Ishikawa (cell line): ENCODE results near the gene TAF10.

Experiments used
- CREB1 ChIP-seq: IDR thresholded peaks from 2 replicates; pipeline ENCODE4 v1.6.1; 2012; ENCODE audit warnings: low read depth
- EGR1 ChIP-seq: IDR thresholded peaks from 2 replicates; pipeline ENCODE4 v1.6.1; 2012
- EP300 ChIP-seq: IDR thresholded peaks from 2 replicates; pipeline ENCODE4 v1.6.1; 2012; ENCODE audit warnings: borderline replicate concordance
- FOXM1 ChIP-seq: IDR thresholded peaks from 2 replicates; pipeline ENCODE4 v1.6.1; 2012; ENCODE audit warnings: low read depth, borderline replicate concordance
- NFIC ChIP-seq: IDR thresholded peaks from 2 replicates; pipeline ENCODE4 v1.6.1; 2012
- RAD21 ChIP-seq: IDR thresholded peaks from 2 replicates; pipeline ENCODE4 v1.6.1; 2012; ENCODE audit warnings: low read depth
- TAF1 ChIP-seq: IDR thresholded peaks from 2 replicates; pipeline ENCODE4 v1.6.1; 2012; ENCODE audit warnings: low read depth, mild to moderate bottlenecking
- TCF12 ChIP-seq: IDR thresholded peaks from 2 replicates; pipeline ENCODE4 v1.6.1; 2012; ENCODE audit warnings: low read depth
- TEAD4 ChIP-seq: IDR thresholded peaks from 2 replicates; pipeline ENCODE4 v1.6.1; 2012
- YY1 ChIP-seq: IDR thresholded peaks from 2 replicates; pipeline ENCODE4 v1.6.1; 2012; ENCODE audit warnings: low read depth
- TF ChIP-seq, protein P1 (sequence below): IDR thresholded peaks from 2 replicates; pipeline ENCODE4 v1.6.1; 2012

GRCh38 chr11:6563667-6564066 is 48.3 kb downstream of the TAF10 start:
- TF ChIP-seq NFIC (no peak), CREB1 (no peak), EP300 (no peak), EGR1 (no peak), YY1 (no peak), TAF1 (no peak), FOXM1 (no peak), TCF12 (no peak), RAD21 (no peak), TEAD4 (no peak)
- TF ChIP-seq, protein P1, sequence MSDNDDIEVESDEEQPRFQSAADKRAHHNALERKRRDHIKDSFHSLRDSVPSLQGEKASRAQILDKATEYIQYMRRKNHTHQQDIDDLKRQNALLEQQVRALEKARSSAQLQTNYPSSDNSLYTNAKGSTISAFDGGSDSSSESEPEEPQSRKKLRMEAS: no peak
